HG02678 (cell line): Measurements from ENCODE around the gene PCDHB6.
"Not testable (repeated sequence)": the region's sequence is repeated elsewhere in the genome, so short reads cannot be mapped to it uniquely, and the experiment has no call there.

Experiments used
- ATAC-seq: cut with Tn5 transposase; IDR thresholded peaks from one replicate; pipeline ENCODE4 v1.9.1; 2021; ENCODE audit warnings: mild to moderate bottlenecking, moderate library complexity; ENCODE audit not compliant: unreplicated experiment

Gene PCDHB6

DNA sequence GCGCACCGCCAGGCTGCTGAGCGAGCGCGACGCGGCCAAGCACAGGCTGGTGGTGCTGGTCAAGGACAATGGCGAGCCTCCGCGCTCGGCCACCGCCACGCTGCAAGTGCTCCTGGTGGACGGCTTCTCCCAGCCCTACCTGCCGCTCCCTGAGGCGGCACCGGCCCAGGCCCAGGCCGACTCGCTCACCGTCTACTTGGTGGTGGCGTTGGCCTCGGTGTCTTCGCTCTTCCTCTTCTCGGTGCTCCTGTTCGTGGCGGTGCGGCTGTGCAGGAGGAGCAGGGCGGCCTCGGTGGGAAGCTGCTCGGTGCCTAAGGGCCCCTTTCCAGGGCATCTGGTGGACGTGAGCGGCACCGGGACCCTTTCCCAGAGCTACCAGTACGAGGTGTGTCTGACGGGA, 51.8 kb downstream of the PCDHB6 start:
- not testable (repeated sequence) for ATAC-seq
